GM12892 (cell line): ENCODE measurements around the gene HOXA3.

Experiments
- POLR2A ChIP-seq: IDR thresholded peaks from 2 replicates; pipeline ENCODE4 v1.6.1; 2011; ENCODE audit warnings: low read depth, low read length, control low read depth
- POLR2AphosphoS5 ChIP-seq: IDR thresholded peaks from 2 replicates; pipeline ENCODE4 v1.6.1; 2011; ENCODE audit warnings: low read depth, low read length, control low read depth
- TAF1 ChIP-seq: IDR thresholded peaks from 2 replicates; pipeline ENCODE4 v1.6.1; 2011; ENCODE audit warnings: low read depth, mild to moderate bottlenecking, control low read depth, low read length, borderline replicate concordance

DNA sequence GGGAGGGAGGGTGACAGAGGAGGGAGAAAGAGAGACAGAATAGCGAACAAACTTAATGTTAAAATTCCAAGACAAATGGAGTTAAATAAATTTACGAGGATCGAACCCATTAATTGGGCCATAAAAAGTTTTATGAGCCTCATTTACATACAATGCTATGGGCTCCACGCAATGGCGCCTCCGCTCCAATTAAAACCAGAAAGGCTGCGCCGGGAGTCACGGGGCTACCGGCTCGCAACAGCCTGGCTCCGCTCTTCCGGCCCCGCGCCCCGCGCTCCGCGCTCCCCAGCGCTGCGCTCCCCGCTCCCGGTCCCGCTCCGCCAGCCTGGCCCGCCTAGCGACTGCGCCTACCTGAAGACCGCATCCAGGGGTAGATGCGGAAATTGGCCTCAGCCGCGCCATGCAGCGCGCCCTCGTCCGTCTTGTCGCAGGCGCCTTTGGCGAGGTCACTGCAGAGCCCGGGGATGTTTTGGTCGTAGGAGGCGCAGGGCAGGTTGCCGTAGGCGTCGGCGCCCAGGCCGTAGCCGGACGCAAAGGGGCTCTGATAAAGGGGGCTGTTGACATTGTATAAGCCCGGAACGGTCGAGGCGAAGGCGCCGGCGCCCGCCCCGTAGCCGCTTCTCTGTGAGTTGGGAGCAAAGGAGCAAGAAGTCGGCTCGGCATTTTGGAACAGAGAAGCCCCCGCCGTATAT lies 3.6 kb upstream of the HOXA3 start:
- TF ChIP-seq POLR2A (no peak), POLR2AphosphoS5 (no peak), TAF1 (no peak)
